Duodenal mucosa (tissue), 2 donors: ENCODE results near the gene FOXO3.
"Not testable (repeated sequence)": the region's sequence is repeated elsewhere in the genome, so short reads cannot be mapped to it uniquely, and the experiment has no call there.

Experiments
- H3K27ac ChIP-seq: one replicate; pipeline ENCODE4 v1.7.0; 2013; ENCODE audit warnings: low read depth, low read length
- H3K27me3 ChIP-seq, 2 donors: one replicate each; pipeline ENCODE4 v1.7.0; 2013; ENCODE audit warnings: low read length in 2 of 2, control low read depth in 1 of 2; ENCODE audit not compliant: insufficient read depth in 2 of 2, control insufficient read depth in 1 of 2
- H3K36me3 ChIP-seq, 2 donors: one replicate each; pipeline ENCODE4 v1.7.0; 2013; ENCODE audit warnings: low read length in 2 of 2, control low read depth in 1 of 2; ENCODE audit not compliant: insufficient read depth in 2 of 2, control insufficient read depth in 1 of 2
- H3K4me1 ChIP-seq, 2 donors: one replicate each; pipeline ENCODE4 v1.7.0; 2013; ENCODE audit warnings: low read length in 2 of 2, control low read depth in 1 of 2; ENCODE audit not compliant: insufficient read depth in 2 of 2, control insufficient read depth in 1 of 2
- H3K4me3 ChIP-seq, 2 donors: one replicate each; pipeline ENCODE4 v1.7.0; 2013; ENCODE audit warnings: low read length in 2 of 2, low read depth in 1 of 2
- H3K9ac ChIP-seq, 2 donors: one replicate each; pipeline ENCODE4 v1.7.0; 2013; ENCODE audit warnings: low read length in 2 of 2, low read depth in 1 of 2
- H3K9me3 ChIP-seq, 2 donors: one replicate each; pipeline ENCODE4 v1.7.0; 2013; ENCODE audit warnings: low read length in 2 of 2, control low read depth in 1 of 2; ENCODE audit not compliant: control insufficient read depth in 1 of 2

FOXO3 gene

GRCh38 chr6:108655806-108656651, 95.3 kb downstream of the FOXO3 start:
- H3K36me3 ChIP-seq: no peaks in the 10 kb centered on the region
- H3K27me3 ChIP-seq: no peaks in the 10 kb centered on the region
- H3K4me3 ChIP-seq: no peak overlapping the region
- no peak overlapping the region for H3K9ac ChIP-seq
- H3K27ac ChIP-seq: no peak overlapping the region
- H3K4me1 ChIP-seq: peaks cover 32 to 42% of the 10 kb centered on the region in 2 donors
- H3K9me3 ChIP-seq: no peaks in the 10 kb centered on the region

GRCh38 chr6:108656836-108657235, 96.1 kb downstream of the FOXO3 start:
- peaks cover 32 to 40% of the 10 kb centered on the region in 2 donors for H3K4me1 ChIP-seq
- no peak overlapping the region for H3K4me3 ChIP-seq
- no peaks in the 10 kb centered on the region for H3K9me3 ChIP-seq
- H3K27me3 ChIP-seq: no peaks in the 10 kb centered on the region
- H3K36me3 ChIP-seq: no peaks in the 10 kb centered on the region
- no peak overlapping the region for H3K27ac ChIP-seq
- H3K9ac ChIP-seq: no peak overlapping the region

- Histone ChIP-seq H3K4me3 (no peak overlapping the region), H3K27me3 (no peaks in the 10 kb centered on the region), H3K4me1 (peaks cover 21 to 28% of the 10 kb centered on the region in 2 donors), H3K27ac (no peak overlapping the region), H3K9ac (no peak overlapping the region), H3K9me3 (no peaks in the 10 kb centered on the region), H3K36me3 (no peaks in the 10 kb centered on the region)
Observed at GRCh38 chr6:108658174-108658573, 97.5 kb downstream of the FOXO3 start.

- H3K4me1 ChIP-seq: peaks cover 16 to 22% of the 10 kb centered on the region in 2 donors
- H3K27me3 ChIP-seq, H3K9me3 ChIP-seq, H3K9ac ChIP-seq, H3K27ac ChIP-seq, H3K36me3 ChIP-seq, H3K4me3 ChIP-seq: not testable (repeated sequence)
Observed at GRCh38 chr6:108658785-108659184, 98.1 kb downstream of the FOXO3 start.

GRCh38 chr6:108660251-108660650, 99.5 kb downstream of the FOXO3 start:
- Histone ChIP-seq H3K9ac (no peak overlapping the region), H3K27me3 (no peaks in the 10 kb centered on the region), H3K9me3 (no peaks in the 10 kb centered on the region), H3K27ac (no peak overlapping the region), H3K4me1 (peaks cover 13% of the 10 kb centered on the region in 2 donors), H3K4me3 (no peak overlapping the region), H3K36me3 (peaks cover 5 to 10% of the 10 kb centered on the region in 2 donors)

GRCh38 chr6:108661430-108661829, 100.7 kb downstream of the FOXO3 start:
- Histone ChIP-seq H3K36me3 (peaks cover 5 to 10% of the 10 kb centered on the region in 2 donors), H3K27me3 (no peaks in the 10 kb centered on the region), H3K9ac (no peak overlapping the region), H3K27ac (no peak overlapping the region), H3K4me1 (peaks cover 7 to 10% of the 10 kb centered on the region in 2 donors), H3K4me3 (no peak overlapping the region), H3K9me3 (no peaks in the 10 kb centered on the region)

GRCh38 chr6:108661982-108662381, 101.3 kb downstream of the FOXO3 start:
- H3K4me3 ChIP-seq: no peak overlapping the region
- no peak overlapping the region for H3K9ac ChIP-seq
- H3K9me3 ChIP-seq: no peaks in the 10 kb centered on the region
- peaks cover 2 to 4% of the 10 kb centered on the region in 2 donors for H3K4me1 ChIP-seq
- peaks cover 5 to 10% of the 10 kb centered on the region in 2 donors for H3K36me3 ChIP-seq
- no peak overlapping the region for H3K27ac ChIP-seq
- H3K27me3 ChIP-seq: no peaks in the 10 kb centered on the region

GRCh38 chr6:108662702-108663101, 102.0 kb downstream of the FOXO3 start:
- Histone ChIP-seq H3K27ac (no peak overlapping the region), H3K4me3 (no peak overlapping the region), H3K36me3 (peaks cover 5 to 10% of the 10 kb centered on the region in 2 donors), H3K4me1 (no peaks in the 10 kb centered on the region), H3K9ac (no peak overlapping the region), H3K9me3 (no peaks in the 10 kb centered on the region), H3K27me3 (no peaks in the 10 kb centered on the region)

GRCh38 chr6:108663494-108664064, 102.9 kb downstream of the FOXO3 start:
- not testable (repeated sequence) for H3K9ac ChIP-seq, H3K4me1 ChIP-seq, H3K4me3 ChIP-seq, H3K27me3 ChIP-seq, H3K9me3 ChIP-seq, H3K27ac ChIP-seq
- H3K36me3 ChIP-seq: peaks cover 5 to 10% of the 10 kb centered on the region in 2 donors

GRCh38 chr6:108665495-108666196, 104.9 kb downstream of the FOXO3 start:
- H3K27ac ChIP-seq: no peak overlapping the region
- H3K4me3 ChIP-seq: no peak overlapping the region
- H3K9ac ChIP-seq: no peak overlapping the region
- no peaks in the 10 kb centered on the region for H3K9me3 ChIP-seq
- no peaks in the 10 kb centered on the region for H3K27me3 ChIP-seq
- H3K36me3 ChIP-seq: peaks cover 5 to 10% of the 10 kb centered on the region in 2 donors
- H3K4me1 ChIP-seq: peaks cover 0 to 7% of the 10 kb centered on the region in 2 donors
